ENCODE results near the gene KANK4.

Gene KANK4

DNA sequence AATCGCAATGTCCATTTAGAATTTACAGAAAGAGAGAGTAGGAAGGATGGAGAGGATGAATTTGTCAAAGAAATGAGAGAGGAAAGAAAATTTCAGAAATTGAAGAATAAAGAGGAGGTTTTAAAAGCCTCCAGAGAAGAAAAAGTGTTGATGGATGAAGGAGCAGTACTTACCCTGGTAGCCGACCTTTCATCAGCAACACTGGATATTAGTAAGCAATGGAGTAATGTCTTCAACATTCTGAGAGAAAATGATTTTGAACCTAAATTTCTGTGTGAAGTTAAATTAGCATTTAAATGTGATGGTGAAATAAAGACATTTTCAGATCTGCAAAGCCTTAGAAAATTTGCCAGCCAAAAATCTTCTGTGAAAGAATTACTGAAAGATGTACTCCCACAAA lies 112.0 kb downstream of the KANK4 start:
- Histone ChIP-seq H3K9ac (ENCODE audit: low read length in 2 of 2) (no peak overlapping the region), H3K27me3 (ENCODE audit: control insufficient read depth in 1 of 2, insufficient read depth in 2 of 2, low read length in 2 of 2) (no peaks in the 10 kb centered on the region), H3K27ac (ENCODE audit: low read length) (no peak overlapping the region), H3K4me1 (ENCODE audit: control insufficient read depth, insufficient read depth, low read length) (no peaks in the 10 kb centered on the region), H3K36me3 (ENCODE audit: control insufficient read depth in 2 of 2, insufficient read depth in 2 of 2, low read length in 2 of 2) (no peaks in the 10 kb centered on the region), H3K4me3 (ENCODE audit: low read length in 2 of 2) (no peak overlapping the region), H3K9me3 (ENCODE audit: control insufficient read depth in 2 of 2, low read length in 2 of 2) (peaks cover 0 to 11% of the 10 kb centered on the region in 2 donors)

DNA sequence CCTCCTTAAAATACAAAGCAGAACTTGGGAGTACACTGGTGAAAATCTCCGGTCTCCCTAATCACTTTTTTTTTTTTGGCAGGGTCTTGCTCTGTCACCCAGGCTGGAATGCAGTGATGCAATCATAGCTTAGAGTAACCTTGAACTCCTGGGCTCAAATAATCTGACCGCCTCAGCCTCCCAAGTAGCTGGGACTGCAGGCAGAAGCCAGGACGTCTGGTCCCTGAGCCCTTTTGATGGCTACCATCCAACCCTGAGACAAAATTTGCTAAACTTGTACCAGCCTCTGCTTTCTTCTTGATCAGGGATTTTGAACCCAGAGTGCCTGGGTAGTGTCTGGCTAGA lies 120.5 kb downstream of the KANK4 start:
- H3K4me3 ChIP-seq (ENCODE audit: low read length in 2 of 2) = no peak overlapping the region
- H3K27ac ChIP-seq (ENCODE audit: low read length) = no peak overlapping the region
- H3K27me3 ChIP-seq (ENCODE audit: control insufficient read depth in 1 of 2, insufficient read depth in 2 of 2, low read length in 2 of 2) = peaks cover 10 to 22% of the 10 kb centered on the region in 2 donors
- H3K9ac ChIP-seq (ENCODE audit: low read length in 2 of 2) = no peak overlapping the region
- H3K9me3 ChIP-seq (ENCODE audit: control insufficient read depth in 2 of 2, low read length in 2 of 2) = no peaks in the 10 kb centered on the region
- no peaks in the 10 kb centered on the region for H3K4me1 ChIP-seq (ENCODE audit: control insufficient read depth, insufficient read depth, low read length)
- no peaks in the 10 kb centered on the region for H3K36me3 ChIP-seq (ENCODE audit: control insufficient read depth in 2 of 2, insufficient read depth in 2 of 2, low read length in 2 of 2)

DNA sequence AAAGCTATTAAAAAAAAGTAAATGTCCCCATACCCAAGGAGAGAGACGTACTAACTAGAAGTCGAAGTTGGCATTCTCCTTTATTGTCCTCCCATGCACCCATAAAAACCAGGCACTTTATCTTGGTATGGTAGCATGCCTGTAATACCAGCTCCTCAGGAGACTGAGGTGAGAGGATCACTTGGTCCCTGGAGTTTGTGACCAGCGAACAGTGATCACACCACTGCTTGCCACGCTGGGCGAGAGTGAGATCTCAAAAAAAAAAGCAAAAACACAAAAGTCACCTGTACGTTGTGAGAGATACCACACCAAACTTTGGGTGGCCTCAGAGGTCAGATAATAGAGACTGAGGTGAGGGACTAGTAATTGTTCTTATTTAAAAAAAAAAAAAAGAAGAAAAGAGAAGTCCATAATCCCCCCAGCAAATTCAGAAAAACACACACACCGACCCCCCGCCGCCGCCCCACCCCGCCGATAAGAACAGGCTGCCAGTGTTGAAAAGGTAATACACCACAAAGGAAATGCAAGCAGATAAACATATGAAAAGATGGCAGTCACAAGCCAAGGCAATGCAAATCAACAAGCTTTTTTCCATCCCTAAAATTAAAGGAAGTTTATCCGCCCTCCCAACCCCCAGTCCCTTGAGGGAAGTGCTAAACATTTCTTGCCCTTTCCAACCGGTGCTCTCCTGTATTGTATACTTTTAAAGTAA lies 121.0 kb downstream of the KANK4 start:
- Histone ChIP-seq H3K4me3 (ENCODE audit: low read length in 2 of 2) (no peak overlapping the region), H3K9ac (ENCODE audit: low read length in 2 of 2) (no peak overlapping the region), H3K27me3 (ENCODE audit: control insufficient read depth in 1 of 2, insufficient read depth in 2 of 2, low read length in 2 of 2) (peaks cover 10 to 22% of the 10 kb centered on the region in 2 donors), H3K27ac (ENCODE audit: low read length) (no peak overlapping the region), H3K4me1 (ENCODE audit: control insufficient read depth, insufficient read depth, low read length) (no peaks in the 10 kb centered on the region), H3K36me3 (ENCODE audit: control insufficient read depth in 2 of 2, insufficient read depth in 2 of 2, low read length in 2 of 2) (no peaks in the 10 kb centered on the region), H3K9me3 (ENCODE audit: control insufficient read depth in 2 of 2, low read length in 2 of 2) (no peaks in the 10 kb centered on the region)

DNA sequence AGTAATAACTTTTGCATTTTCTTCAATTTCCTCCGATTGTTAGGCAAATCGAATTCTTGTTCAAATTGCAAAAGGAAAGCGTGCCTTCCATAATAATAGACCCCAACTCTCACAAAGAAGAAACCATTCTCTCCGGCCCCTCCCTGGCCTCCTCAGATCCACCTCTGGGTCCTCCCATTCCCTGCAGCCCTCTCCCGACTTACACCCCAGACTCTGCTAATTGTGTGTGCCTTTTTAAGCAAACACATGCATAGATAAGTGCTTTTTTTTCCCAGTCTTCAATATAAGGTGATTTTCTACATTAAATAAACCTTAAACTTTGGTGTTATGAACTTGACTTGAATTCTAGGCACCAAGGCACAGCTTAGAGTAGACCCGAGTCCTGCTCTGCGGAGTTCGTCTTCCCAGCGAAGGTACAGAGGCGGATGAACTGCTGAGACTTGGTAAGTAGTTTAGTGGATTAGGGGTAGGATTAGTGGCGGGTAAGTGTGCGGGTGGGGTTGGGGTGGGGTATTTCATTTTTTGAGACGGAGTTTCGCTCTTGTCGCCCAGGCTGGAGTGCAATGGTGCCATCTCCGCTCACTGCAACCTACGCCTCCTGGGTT lies 123.0 kb downstream of the KANK4 start:
- H3K27me3 ChIP-seq (ENCODE audit: control insufficient read depth in 1 of 2, insufficient read depth in 2 of 2, low read length in 2 of 2) = peaks cover 10 to 22% of the 10 kb centered on the region in 2 donors
- H3K4me3 ChIP-seq (ENCODE audit: low read length in 2 of 2) = no peak overlapping the region

DNA sequence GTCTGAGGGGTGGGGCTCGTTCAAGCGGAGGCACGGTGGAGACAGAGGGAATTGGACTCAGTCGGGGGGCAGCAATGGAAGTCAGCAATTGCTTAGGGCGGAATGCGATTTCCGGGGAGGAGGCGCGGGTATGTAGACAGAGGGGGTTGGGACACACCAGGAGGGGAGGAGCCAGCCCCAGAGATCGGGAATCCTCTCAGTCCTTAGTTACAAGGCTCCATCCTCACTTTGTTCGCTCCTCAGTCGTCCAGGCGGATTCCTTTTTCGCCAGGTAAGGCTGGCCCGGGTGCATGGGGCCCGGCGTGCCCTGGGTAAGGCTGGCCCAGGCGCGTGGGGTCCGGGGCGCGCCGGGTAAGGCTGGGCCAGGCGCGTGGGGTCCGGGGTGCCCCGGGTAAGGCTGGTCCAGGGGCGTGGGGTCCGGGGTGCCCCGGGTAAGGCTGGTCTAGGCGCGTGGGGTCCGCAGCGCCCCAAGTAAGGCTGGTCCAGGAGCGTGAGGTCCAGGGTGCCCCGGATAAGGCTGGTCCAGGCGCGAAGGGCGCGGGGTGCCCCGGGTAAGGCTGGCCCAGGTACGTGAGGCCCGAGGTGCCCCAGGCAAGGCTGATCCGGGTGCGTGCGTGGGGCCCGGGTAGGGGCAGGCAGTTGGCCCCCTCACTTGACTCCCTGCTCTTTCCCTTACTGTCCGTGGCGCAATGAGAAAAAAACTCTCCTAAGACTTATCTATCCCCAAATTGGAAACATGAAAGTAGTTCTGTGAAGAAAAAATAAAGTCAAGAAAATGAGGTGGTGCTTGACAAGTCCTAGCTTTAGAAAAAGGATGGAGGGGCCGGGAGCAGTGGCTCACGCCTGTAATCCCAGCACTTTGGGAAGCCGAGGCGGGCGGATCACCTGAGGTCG lies 124.3 kb downstream of the KANK4 start, which contains the start of gene L1TD1:
TSS of gene L1TD1 (plus strand) at position 199 of the 894 bp plus-strand sequence. CDS start 11,780 bp downstream, outside the sequence.
- no peaks in the 10 kb centered on the region for H3K9me3 ChIP-seq (ENCODE audit: control insufficient read depth in 2 of 2, low read length in 2 of 2)

More for the DNA sequence above, 123.0 kb downstream of the KANK4 start:
- no peaks in the 10 kb centered on the region for H3K36me3 ChIP-seq (ENCODE audit: control insufficient read depth in 2 of 2, insufficient read depth in 2 of 2, low read length in 2 of 2)
- no peak overlapping the region for H3K9ac ChIP-seq (ENCODE audit: low read length in 2 of 2)
- no peak overlapping the region for H3K27ac ChIP-seq (ENCODE audit: low read length)
- no peaks in the 10 kb centered on the region for H3K9me3 ChIP-seq (ENCODE audit: control insufficient read depth in 2 of 2, low read length in 2 of 2)
- H3K4me1 ChIP-seq (ENCODE audit: control insufficient read depth, insufficient read depth, low read length) = no peaks in the 10 kb centered on the region

DNA sequence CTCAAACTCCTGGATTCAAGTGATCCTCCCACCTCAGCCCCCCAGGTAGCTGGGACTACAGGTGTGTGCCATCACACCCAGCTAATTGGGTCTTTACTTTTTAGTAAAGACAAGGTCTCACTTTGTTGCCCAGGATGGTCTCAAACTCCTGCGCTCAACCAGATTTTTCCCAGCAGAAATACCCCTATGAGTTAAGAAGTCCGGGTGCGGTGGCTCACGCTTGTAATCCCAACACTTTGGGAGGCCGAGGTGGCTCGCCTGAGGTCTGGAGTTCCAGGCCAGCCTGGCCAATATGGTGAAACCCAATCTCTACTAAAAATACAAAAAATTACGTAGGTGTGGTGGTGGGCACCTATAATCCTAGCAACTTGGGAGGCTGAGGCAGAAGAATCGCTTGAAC lies 131.1 kb downstream of the KANK4 start:
- H3K4me1 ChIP-seq (ENCODE audit: control insufficient read depth, insufficient read depth, low read length) = no peaks in the 10 kb centered on the region
- no peaks in the 10 kb centered on the region for H3K27me3 ChIP-seq (ENCODE audit: control insufficient read depth in 1 of 2, insufficient read depth in 2 of 2, low read length in 2 of 2)
- no peaks in the 10 kb centered on the region for H3K9me3 ChIP-seq (ENCODE audit: control insufficient read depth in 2 of 2, low read length in 2 of 2)
- H3K4me3 ChIP-seq (ENCODE audit: low read length in 2 of 2) = no peak overlapping the region
- no peak overlapping the region for H3K27ac ChIP-seq (ENCODE audit: low read length)
- no peak overlapping the region for H3K9ac ChIP-seq (ENCODE audit: low read length in 2 of 2)
- no peaks in the 10 kb centered on the region for H3K36me3 ChIP-seq (ENCODE audit: control insufficient read depth in 2 of 2, insufficient read depth in 2 of 2, low read length in 2 of 2)

More for the DNA sequence above, 124.3 kb downstream of the KANK4 start, which contains the start of gene L1TD1:
- Histone ChIP-seq H3K4me1 (ENCODE audit: control insufficient read depth, insufficient read depth, low read length) (no peaks in the 10 kb centered on the region), H3K36me3 (ENCODE audit: control insufficient read depth in 2 of 2, insufficient read depth in 2 of 2, low read length in 2 of 2) (no peaks in the 10 kb centered on the region), H3K9ac (ENCODE audit: low read length in 2 of 2) (no peak within 1 kb of the TSS), H3K4me3 (ENCODE audit: low read length in 2 of 2) (no peak within 1 kb of the TSS), H3K27ac (ENCODE audit: low read length) (no peak within 1 kb of the TSS), H3K27me3 (ENCODE audit: control insufficient read depth in 1 of 2, insufficient read depth in 2 of 2, low read length in 2 of 2) (peaks cover 10 to 22% of the 10 kb centered on the region in 2 donors)

DNA sequence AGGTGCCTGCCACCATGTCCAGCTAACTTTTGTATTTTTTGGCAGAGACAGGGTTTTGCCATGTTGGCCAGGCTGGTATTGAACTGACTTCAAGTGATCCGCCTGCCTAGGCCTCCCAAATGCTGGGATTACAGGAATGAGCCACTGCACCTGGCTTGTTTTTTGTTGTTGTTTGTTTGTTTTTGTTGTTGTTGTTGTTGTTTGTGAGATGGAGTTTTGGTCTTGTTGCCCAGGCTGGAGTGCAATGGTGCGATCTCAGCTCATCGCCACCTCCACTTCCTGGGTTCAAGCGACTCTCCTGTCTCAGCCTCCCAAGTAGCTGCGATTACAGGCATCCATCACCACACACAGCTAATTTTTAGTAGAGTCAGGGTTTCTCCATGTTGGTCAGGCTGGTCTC lies 131.7 kb downstream of the KANK4 start:
- no peak overlapping the region for H3K4me3 ChIP-seq (ENCODE audit: low read length in 2 of 2)
- H3K9ac ChIP-seq (ENCODE audit: low read length in 2 of 2) = no peak overlapping the region
- no peaks in the 10 kb centered on the region for H3K36me3 ChIP-seq (ENCODE audit: control insufficient read depth in 2 of 2, insufficient read depth in 2 of 2, low read length in 2 of 2)
- no peak overlapping the region for H3K27ac ChIP-seq (ENCODE audit: low read length)
- H3K27me3 ChIP-seq (ENCODE audit: control insufficient read depth in 1 of 2, insufficient read depth in 2 of 2, low read length in 2 of 2) = no peaks in the 10 kb centered on the region
- H3K4me1 ChIP-seq (ENCODE audit: control insufficient read depth, insufficient read depth, low read length) = no peaks in the 10 kb centered on the region
- H3K9me3 ChIP-seq (ENCODE audit: control insufficient read depth in 2 of 2, low read length in 2 of 2) = no peaks in the 10 kb centered on the region
